Liver (tissue), 9 donors: ENCODE measurements around the gene RAB32. TPM values are rescaled to one million over a fixed set of nuclear protein-coding genes. Genes with fewer than 3 reads are reported as not detected.

ENCODE experiments used
- DNase-seq: peaks from one replicate; pipeline ENCODE4 v3.0.0-alpha.2; 2017; ENCODE audit warnings: low spot score
- H3K27ac ChIP-seq, 2 donors: one replicate each; pipeline ENCODE4 v1.7.0; 2013; ENCODE audit warnings: inconsistent platforms in 2 of 2, low read length in 2 of 2, control low read depth in 1 of 2, low read depth in 1 of 2, mild to moderate bottlenecking in 1 of 2
- H3K27me3 ChIP-seq, 4 donors: one replicate each; pipeline versions ENCODE4 v1.6.1 to v1.7.0; 2013; ENCODE audit warnings: low read length in 3 of 4, inconsistent platforms in 1 of 4, mild to moderate bottlenecking in 1 of 4, moderate library complexity in 1 of 4; ENCODE audit not compliant: control insufficient read depth in 4 of 4, insufficient read depth in 4 of 4
- H3K36me3 ChIP-seq, 4 donors: one replicate each; pipeline versions ENCODE4 v1.6.1 to v1.7.0; 2013; ENCODE audit warnings: low read length in 3 of 4, mild to moderate bottlenecking in 3 of 4, low read depth in 1 of 4, moderate library complexity in 1 of 4; ENCODE audit not compliant: control insufficient read depth in 4 of 4, insufficient read depth in 3 of 4
- H3K4me1 ChIP-seq, 4 donors: one replicate each; pipeline versions ENCODE4 v1.6.1 to v1.7.0; 2013; ENCODE audit warnings: low read length in 3 of 4, mild to moderate bottlenecking in 3 of 4, moderate library complexity in 1 of 4; ENCODE audit not compliant: control insufficient read depth in 4 of 4, insufficient read depth in 4 of 4
- H3K4me3 ChIP-seq, 3 donors: one replicate each; pipeline versions ENCODE4 v1.6.1 to v1.7.0; 2013; ENCODE audit warnings: low read length in 3 of 3, control low read depth in 1 of 3, low read depth in 1 of 3, mild to moderate bottlenecking in 1 of 3
- H3K9ac ChIP-seq, 2 donors: one replicate each; pipeline ENCODE4 v1.7.0; 2013; ENCODE audit warnings: low read length in 2 of 2, mild to moderate bottlenecking in 2 of 2, moderate library complexity in 2 of 2, control low read depth in 1 of 2, low read depth in 1 of 2
- H3K9me3 ChIP-seq, 4 donors: one replicate each; pipeline versions ENCODE4 v1.6.1 to v1.7.0; 2013; ENCODE audit warnings: low read length in 3 of 4; ENCODE audit not compliant: control insufficient read depth in 4 of 4
- EGR1 ChIP-seq, 2 donors: IDR thresholded peaks; 2 replicates each; pipeline ENCODE4 v1.6.1; 2016 to 2018; ENCODE audit warnings: antibody characterized with exemption in 2 of 2, low read depth in 2 of 2
- FOXA1 ChIP-seq: IDR thresholded peaks from 2 replicates; pipeline ENCODE4 v1.6.1; 2016; ENCODE audit warnings: antibody characterized with exemption
- FOXA2 ChIP-seq: IDR thresholded peaks from 2 replicates; pipeline ENCODE4 v1.6.1; 2016; ENCODE audit warnings: antibody characterized with exemption
- GABPA ChIP-seq, 2 donors: IDR thresholded peaks in 1 of 2; conservative IDR thresholded peaks in 1 of 2; 2 replicates each; pipeline ENCODE4 v1.6.1; 2016; ENCODE audit warnings: antibody characterized with exemption in 2 of 2, mild to moderate bottlenecking in 1 of 2, moderate library complexity in 1 of 2
- HNF4A ChIP-seq, 2 donors: conservative IDR thresholded peaks; 2 replicates each; pipeline ENCODE4 v1.6.1; 2016; ENCODE audit warnings: antibody characterized with exemption in 2 of 2, mild to moderate bottlenecking in 2 of 2
- HNF4G ChIP-seq: IDR thresholded peaks from 2 replicates; pipeline ENCODE4 v1.6.1; 2016; ENCODE audit warnings: antibody characterized with exemption
- JUND ChIP-seq, 2 donors: IDR thresholded peaks; 2 replicates each; pipeline ENCODE4 v1.6.1; 2016; ENCODE audit warnings: antibody characterized with exemption in 2 of 2
- NR2F2 ChIP-seq: IDR thresholded peaks from 2 replicates; pipeline ENCODE4 v1.6.1; 2016; ENCODE audit warnings: antibody characterized with exemption
- RAD21 ChIP-seq, 2 donors: IDR thresholded peaks; 2 replicates each; pipeline ENCODE4 v1.6.1; 2016; ENCODE audit warnings: antibody characterized with exemption in 2 of 2, mild to moderate bottlenecking in 2 of 2
- RXRA ChIP-seq, 2 donors: IDR thresholded peaks; 2 replicates each; pipeline ENCODE4 v1.6.1; 2017 to 2018; ENCODE audit warnings: antibody characterized with exemption in 2 of 2, mild to moderate bottlenecking in 1 of 2
- SP1 ChIP-seq: IDR thresholded peaks from 2 replicates; pipeline ENCODE4 v1.6.1; 2018; ENCODE audit warnings: antibody characterized with exemption, mild to moderate bottlenecking
- TAF1 ChIP-seq: conservative IDR thresholded peaks from 2 replicates; pipeline ENCODE4 v1.6.1; 2016; ENCODE audit warnings: antibody characterized with exemption, mild to moderate bottlenecking
- YY1 ChIP-seq: IDR thresholded peaks from 2 replicates; pipeline ENCODE4 v1.6.1; 2016; ENCODE audit warnings: antibody characterized with exemption, mild to moderate bottlenecking
- WGBS: extraction: QIAGEN DNeasy Blood & Tissue Kit; methylation state at CpG from one replicate; pipeline ENCODE4 v1.1.7; 2013; 5-methylcytosine and 5-hydroxymethylcytosine counted together
- polyA plus RNA-seq, 2 donors: library from polyadenylated mRNA; stranded (reverse) in 1 of 2; unstranded in 1 of 2; fragments of 200-250 nt in 1 of 2; fragments of >200 nt in 1 of 2; fragmentation: Nextera tagmentation in 1 of 2; extraction: Ambion mirVana in 1 of 2; gene quantifications; one replicate each; pipeline versions ENCODE4 v1.2.1 to v1.2.3, GENCODE V29; 2013 to 2015
- total RNA-seq, 2 donors: library from RNA; depleted of rRNA; stranded (reverse); fragments of >200 nt; gene quantifications; one replicate each; pipeline ENCODE4 v1.2.3, GENCODE V29; 2014
- TF ChIP-seq, protein P1 (sequence below): IDR thresholded peaks from 2 replicates; pipeline ENCODE4 v1.6.1; 2016; ENCODE audit warnings: antibody characterized with exemption
- TF ChIP-seq, protein P2 (sequence below): IDR thresholded peaks from 2 replicates; pipeline ENCODE4 v1.6.1; 2016; ENCODE audit warnings: antibody characterized with exemption, mild to moderate bottlenecking
- TF ChIP-seq, protein P3 (sequence below): fragments of 150-350 bp; IDR thresholded peaks from 2 replicates; pipeline ENCODE4 v1.5.1; 2017; ENCODE audit warnings: improper control_type of control experiment, low read depth, low read length; ENCODE audit not compliant: missing input control
- TF ChIP-seq, protein P4 (sequence below): IDR thresholded peaks from 2 replicates; pipeline ENCODE4 v1.6.1; 2016; ENCODE audit warnings: antibody characterized with exemption
- TF ChIP-seq, protein P5 (sequence below): IDR thresholded peaks from 2 replicates; pipeline ENCODE4 v1.6.1; 2016; ENCODE audit warnings: antibody characterized with exemption
- donor health status: healthy.
- donor health status: healthy.
- donor health status: healthy.
- donor health status: healthy.
- donor health status: healthy.

The RAB32 gene
- total and polyA plus RNA-seq, 4 donors = 13.6 to 49.9 (median 31.1) TPM

DNA sequence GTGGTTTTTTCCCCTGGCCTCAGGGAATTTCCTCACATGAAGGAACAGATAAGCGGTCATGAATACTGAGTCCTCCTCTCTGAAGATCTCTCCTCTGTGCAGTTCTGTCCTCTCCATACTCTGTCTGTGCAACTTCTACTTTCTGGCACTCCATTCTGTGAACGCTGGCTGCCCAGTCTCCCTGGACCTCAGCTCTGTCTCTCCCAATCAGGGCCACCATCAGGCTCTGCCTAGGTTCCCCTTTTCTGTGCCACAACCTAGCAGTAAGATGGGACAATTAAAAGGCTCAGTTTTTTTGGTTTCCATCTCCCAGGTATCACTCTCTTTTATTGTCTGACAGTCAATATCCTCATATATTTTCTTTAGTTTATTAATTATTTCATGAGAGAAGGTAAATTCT is 50.4 kb downstream of the RAB32 start:
- Histone ChIP-seq H3K27me3 (peaks cover 0 to under 1% (median 0%) of the 10 kb centered on the region in 4 donors), H3K9me3 (no peaks in the 10 kb centered on the region), H3K9ac (no peak overlapping the region), H3K4me1 (peaks cover under 1 to 3% (median 1%) of the 10 kb centered on the region in 4 donors), H3K36me3 (no peaks in the 10 kb centered on the region), H3K4me3 (no peak overlapping the region), H3K27ac (no peak overlapping the region)
- DNase-seq = no peak
- TF ChIP-seq, protein P1, sequence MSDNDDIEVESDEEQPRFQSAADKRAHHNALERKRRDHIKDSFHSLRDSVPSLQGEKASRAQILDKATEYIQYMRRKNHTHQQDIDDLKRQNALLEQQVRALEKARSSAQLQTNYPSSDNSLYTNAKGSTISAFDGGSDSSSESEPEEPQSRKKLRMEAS = no peak
- 76% methylated on average over 2 of the region's 2 CpGs for WGBS

DNA sequence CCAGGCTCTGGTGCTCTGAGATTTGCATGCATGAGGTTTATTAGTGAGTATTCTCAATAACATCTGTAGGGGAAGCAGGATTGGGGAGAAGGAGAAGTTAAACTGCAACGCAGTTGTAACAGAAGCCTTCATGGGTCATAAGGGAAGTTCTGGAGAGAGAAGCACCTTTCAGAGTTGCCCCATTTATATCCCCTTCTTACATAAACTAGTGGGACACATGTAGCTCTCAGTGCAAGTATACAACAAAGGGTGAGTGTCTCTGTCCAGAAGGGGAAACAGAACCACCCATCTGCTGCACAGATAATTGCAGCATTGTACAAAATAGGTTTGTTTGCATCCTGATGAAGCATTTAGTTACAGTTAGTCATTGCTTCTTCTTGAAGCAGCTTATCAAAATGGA is 50.9 kb downstream of the RAB32 start:
- DNase-seq = no peak
- Histone ChIP-seq H3K4me3 (no peak overlapping the region), H3K36me3 (no peaks in the 10 kb centered on the region), H3K27me3 (peaks cover 0 to 3% (median 0%) of the 10 kb centered on the region in 4 donors), H3K9me3 (no peaks in the 10 kb centered on the region), H3K27ac (no peak overlapping the region), H3K9ac (no peak overlapping the region), H3K4me1 (peaks cover 4 to 6% (median 4%) of the 10 kb centered on the region in 4 donors)
- TF ChIP-seq EGR1 (IDR thresholded peaks at IDR 0.05; ENCODE audit: low read depth in 2 of 2) = no peak
- no peak for TF ChIP-seq TAF1
- no peak for TF ChIP-seq GABPA (IDR thresholded peaks at IDR 0.05 in 1 of 2, conservative IDR thresholded peaks at IDR 0.05 in 1 of 2)
- no peak for TF ChIP-seq YY1
- TF ChIP-seq FOXA1 = no peak
- TF ChIP-seq JUND (IDR thresholded peaks at IDR 0.05) = no peak
- TF ChIP-seq RXRA (IDR thresholded peaks at IDR 0.05) = no peak
- TF ChIP-seq, protein P2, sequence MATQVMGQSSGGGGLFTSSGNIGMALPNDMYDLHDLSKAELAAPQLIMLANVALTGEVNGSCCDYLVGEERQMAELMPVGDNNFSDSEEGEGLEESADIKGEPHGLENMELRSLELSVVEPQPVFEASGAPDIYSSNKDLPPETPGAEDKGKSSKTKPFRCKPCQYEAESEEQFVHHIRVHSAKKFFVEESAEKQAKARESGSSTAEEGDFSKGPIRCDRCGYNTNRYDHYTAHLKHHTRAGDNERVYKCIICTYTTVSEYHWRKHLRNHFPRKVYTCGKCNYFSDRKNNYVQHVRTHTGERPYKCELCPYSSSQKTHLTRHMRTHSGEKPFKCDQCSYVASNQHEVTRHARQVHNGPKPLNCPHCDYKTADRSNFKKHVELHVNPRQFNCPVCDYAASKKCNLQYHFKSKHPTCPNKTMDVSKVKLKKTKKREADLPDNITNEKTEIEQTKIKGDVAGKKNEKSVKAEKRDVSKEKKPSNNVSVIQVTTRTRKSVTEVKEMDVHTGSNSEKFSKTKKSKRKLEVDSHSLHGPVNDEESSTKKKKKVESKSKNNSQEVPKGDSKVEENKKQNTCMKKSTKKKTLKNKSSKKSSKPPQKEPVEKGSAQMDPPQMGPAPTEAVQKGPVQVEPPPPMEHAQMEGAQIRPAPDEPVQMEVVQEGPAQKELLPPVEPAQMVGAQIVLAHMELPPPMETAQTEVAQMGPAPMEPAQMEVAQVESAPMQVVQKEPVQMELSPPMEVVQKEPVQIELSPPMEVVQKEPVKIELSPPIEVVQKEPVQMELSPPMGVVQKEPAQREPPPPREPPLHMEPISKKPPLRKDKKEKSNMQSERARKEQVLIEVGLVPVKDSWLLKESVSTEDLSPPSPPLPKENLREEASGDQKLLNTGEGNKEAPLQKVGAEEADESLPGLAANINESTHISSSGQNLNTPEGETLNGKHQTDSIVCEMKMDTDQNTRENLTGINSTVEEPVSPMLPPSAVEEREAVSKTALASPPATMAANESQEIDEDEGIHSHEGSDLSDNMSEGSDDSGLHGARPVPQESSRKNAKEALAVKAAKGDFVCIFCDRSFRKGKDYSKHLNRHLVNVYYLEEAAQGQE = no peak
- TF ChIP-seq HNF4G = no peak
- TF ChIP-seq SP1 = no peak
- no peak for TF ChIP-seq FOXA2
- TF ChIP-seq, protein P3, sequence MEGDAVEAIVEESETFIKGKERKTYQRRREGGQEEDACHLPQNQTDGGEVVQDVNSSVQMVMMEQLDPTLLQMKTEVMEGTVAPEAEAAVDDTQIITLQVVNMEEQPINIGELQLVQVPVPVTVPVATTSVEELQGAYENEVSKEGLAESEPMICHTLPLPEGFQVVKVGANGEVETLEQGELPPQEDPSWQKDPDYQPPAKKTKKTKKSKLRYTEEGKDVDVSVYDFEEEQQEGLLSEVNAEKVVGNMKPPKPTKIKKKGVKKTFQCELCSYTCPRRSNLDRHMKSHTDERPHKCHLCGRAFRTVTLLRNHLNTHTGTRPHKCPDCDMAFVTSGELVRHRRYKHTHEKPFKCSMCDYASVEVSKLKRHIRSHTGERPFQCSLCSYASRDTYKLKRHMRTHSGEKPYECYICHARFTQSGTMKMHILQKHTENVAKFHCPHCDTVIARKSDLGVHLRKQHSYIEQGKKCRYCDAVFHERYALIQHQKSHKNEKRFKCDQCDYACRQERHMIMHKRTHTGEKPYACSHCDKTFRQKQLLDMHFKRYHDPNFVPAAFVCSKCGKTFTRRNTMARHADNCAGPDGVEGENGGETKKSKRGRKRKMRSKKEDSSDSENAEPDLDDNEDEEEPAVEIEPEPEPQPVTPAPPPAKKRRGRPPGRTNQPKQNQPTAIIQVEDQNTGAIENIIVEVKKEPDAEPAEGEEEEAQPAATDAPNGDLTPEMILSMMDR = no peak
- no peak for TF ChIP-seq HNF4A (conservative IDR thresholded peaks at IDR 0.05)
- TF ChIP-seq RAD21 (IDR thresholded peaks at IDR 0.05) = no peak
- TF ChIP-seq, protein P4, sequence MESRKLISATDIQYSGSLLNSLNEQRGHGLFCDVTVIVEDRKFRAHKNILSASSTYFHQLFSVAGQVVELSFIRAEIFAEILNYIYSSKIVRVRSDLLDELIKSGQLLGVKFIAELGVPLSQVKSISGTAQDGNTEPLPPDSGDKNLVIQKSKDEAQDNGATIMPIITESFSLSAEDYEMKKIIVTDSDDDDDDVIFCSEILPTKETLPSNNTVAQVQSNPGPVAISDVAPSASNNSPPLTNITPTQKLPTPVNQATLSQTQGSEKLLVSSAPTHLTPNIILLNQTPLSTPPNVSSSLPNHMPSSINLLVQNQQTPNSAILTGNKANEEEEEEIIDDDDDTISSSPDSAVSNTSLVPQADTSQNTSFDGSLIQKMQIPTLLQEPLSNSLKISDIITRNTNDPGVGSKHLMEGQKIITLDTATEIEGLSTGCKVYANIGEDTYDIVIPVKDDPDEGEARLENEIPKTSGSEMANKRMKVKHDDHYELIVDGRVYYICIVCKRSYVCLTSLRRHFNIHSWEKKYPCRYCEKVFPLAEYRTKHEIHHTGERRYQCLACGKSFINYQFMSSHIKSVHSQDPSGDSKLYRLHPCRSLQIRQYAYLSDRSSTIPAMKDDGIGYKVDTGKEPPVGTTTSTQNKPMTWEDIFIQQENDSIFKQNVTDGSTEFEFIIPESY = no peak
- TF ChIP-seq, protein P5, sequence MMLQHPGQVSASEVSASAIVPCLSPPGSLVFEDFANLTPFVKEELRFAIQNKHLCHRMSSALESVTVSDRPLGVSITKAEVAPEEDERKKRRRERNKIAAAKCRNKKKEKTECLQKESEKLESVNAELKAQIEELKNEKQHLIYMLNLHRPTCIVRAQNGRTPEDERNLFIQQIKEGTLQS = no peak
- TF ChIP-seq NR2F2 = no peak
- WGBS = 61% methylated on average over 1 of the region's 1 CpG
